K562 (cell line): ENCODE measurements around the gene MRPS18B. TPM values are rescaled to one million over a fixed set of nuclear protein-coding genes. Genes with fewer than 3 reads are reported as not detected.

Source experiments
- ARNT ChIP-seq, 2 experiments: fragments of 450-650 bp; IDR thresholded peaks; 2 replicates each; pipeline ENCODE4 v1.6.1; 2016; ENCODE audit warnings: mild to moderate bottlenecking in 1 of 2
- CEBPG ChIP-seq, 3 experiments: fragments of 200-800 bp in 1 of 3; sonication (Bioruptor generic) in 1 of 3; sonication (generic) in 1 of 3; formaldehyde crosslinking in 1 of 3; IDR thresholded peaks in 2 of 3; conservative IDR thresholded peaks in 1 of 3; 2 replicates each; pipeline versions ENCODE4 v1.6.1 to v1.8.0; 2016 to 2022; ENCODE audit warnings: missing compliant biosample characterization in 2 of 3, missing genetic modification characterization in 2 of 3, mild to moderate bottlenecking in 1 of 3, missing genetic modification reagents in 1 of 3
- DMBX1 ChIP-seq: fragments of 250-450 bp; sonication (Bioruptor Pico); IDR thresholded peaks from 2 replicates; pipeline ENCODE4 v1.8.0; 2022; ENCODE audit warnings: inconsistent platforms, mild to moderate bottlenecking, moderate library complexity, borderline replicate concordance
- EP400 ChIP-seq: fragments of 450-650 bp; IDR thresholded peaks from 2 replicates; pipeline ENCODE4 v1.6.1; 2017; ENCODE audit warnings: antibody characterized with exemption, mild to moderate bottlenecking, moderate library complexity
- HBP1 ChIP-seq: fragments of 450-650 bp; formaldehyde crosslinking; IDR thresholded peaks from 2 replicates; pipeline ENCODE4 v1.4.0; 2022; ENCODE audit warnings: missing genetic modification characterization
- HDAC3 ChIP-seq: fragments of 450-650 bp; IDR thresholded peaks from 2 replicates; pipeline ENCODE4 v1.6.1; 2018; ENCODE audit warnings: borderline replicate concordance, mild to moderate bottlenecking, moderate library complexity; ENCODE audit not compliant: partially characterized antibody
- ID3 ChIP-seq, 2 experiments: fragments of 250-450 bp in 1 of 2; fragments of 450-650 bp in 1 of 2; sonication (Bioruptor Pico) in 1 of 2; IDR thresholded peaks; 2 replicates each; pipeline versions ENCODE4 v1.6.1 to v1.8.0; 2016 to 2021; ENCODE audit warnings: mild to moderate bottlenecking in 2 of 2, moderate library complexity in 2 of 2, missing compliant biosample characterization in 1 of 2, missing genetic modification characterization in 1 of 2
- KLF1 ChIP-seq: fragments of 450-650 bp; IDR thresholded peaks from 2 replicates; pipeline ENCODE4 v1.6.1; 2016; ENCODE audit warnings: missing genetic modification characterization, missing compliant biosample characterization
- MAFG ChIP-seq: fragments of 450-650 bp; conservative IDR thresholded peaks from 2 replicates; pipeline ENCODE4 v1.6.1; 2016; ENCODE audit warnings: missing genetic modification characterization, missing compliant biosample characterization
- MAZ ChIP-seq, 2 experiments: fragments of 450-650 bp in 1 of 2; sonication (generic) in 1 of 2; formaldehyde crosslinking; IDR thresholded peaks in 1 of 2; conservative IDR thresholded peaks in 1 of 2; 2 replicates each; pipeline versions ENCODE4 v1.4.0 to v1.5.0; 2020; ENCODE audit warnings: mild to moderate bottlenecking in 1 of 2, missing genetic modification reagents in 1 of 2
- NR1H2 ChIP-seq: sonication (generic); formaldehyde crosslinking; IDR thresholded peaks from 2 replicates; pipeline ENCODE4 v1.4.0; 2020; ENCODE audit warnings: mild to moderate bottlenecking, missing genetic modification reagents
- POLR2B ChIP-seq: fragments of 450-650 bp; IDR thresholded peaks from 2 replicates; pipeline ENCODE4 v1.6.1; 2018; ENCODE audit warnings: low read depth; ENCODE audit not compliant: partially characterized antibody
- RBM25 ChIP-seq: fragments of 200-400 bp; formaldehyde crosslinking; IDR thresholded peaks from 2 replicates; pipeline ENCODE4 v1.6.1; 2018; ENCODE audit warnings: low read length, low read depth, moderate library complexity; ENCODE audit not compliant: severe bottlenecking
- RHOXF2B ChIP-seq: fragments of 250-450 bp; sonication (Bioruptor Pico); conservative IDR thresholded peaks from 2 replicates; pipeline ENCODE4 v1.5.1; 2021
- SMC3 ChIP-seq: conservative IDR thresholded peaks from 2 replicates; pipeline ENCODE4 v1.6.1; 2011; ENCODE audit warnings: low read depth, low read length, improper control_type of control experiment; ENCODE audit not compliant: insufficient read depth
- SP1 ChIP-seq: sonication (generic); formaldehyde crosslinking; IDR thresholded peaks from 2 replicates; pipeline ENCODE4 v1.8.1; 2022; ENCODE audit warnings: mild to moderate bottlenecking, missing genetic modification reagents
- ZBTB9 ChIP-seq: fragments of 450-650 bp; formaldehyde crosslinking; IDR thresholded peaks from 2 replicates; pipeline ENCODE4 v1.4.0; 2020; ENCODE audit warnings: mild to moderate bottlenecking, moderate library complexity
- ZFPM2 ChIP-seq: fragments of 250-450 bp; sonication (Bioruptor Pico); IDR thresholded peaks from 2 replicates; pipeline ENCODE4 v1.5.1; 2022; ENCODE audit warnings: mild to moderate bottlenecking
- ZNF263 ChIP-seq: sonication (generic); formaldehyde crosslinking; IDR thresholded peaks from 2 replicates; pipeline ENCODE4 v1.8.0; 2022; ENCODE audit warnings: mild to moderate bottlenecking, missing genetic modification reagents, borderline replicate concordance
- ZNF584 ChIP-seq: fragments of 200-800 bp; sonication (Bioruptor generic); IDR thresholded peaks from 2 replicates; pipeline ENCODE4 v1.6.1; 2016; ENCODE audit warnings: low read depth, mild to moderate bottlenecking, missing genetic modification characterization, missing compliant biosample characterization
- ZNF75A ChIP-seq: fragments of 450-650 bp; formaldehyde crosslinking; IDR thresholded peaks from 2 replicates; pipeline ENCODE4 v1.4.0; 2020; ENCODE audit warnings: mild to moderate bottlenecking
- polyA plus RNA-seq, 8 experiments: library from polyadenylated mRNA; depleted of rRNA in 4 of 8; stranded (reverse) in 5 of 8; unstranded in 3 of 8; fragments of >200 nt; fragmentation: Nextera tagmentation in 2 of 8; fragmentation: Illumina TruSeq in 1 of 8; extraction: Ambion mirVana in 2 of 8; extraction: Trizol in 1 of 8; gene quantifications; 2 replicates each; pipeline versions ENCODE4 v1.2.1 to v1.2.3, GENCODE V29; 2011 to 2014; ENCODE audit warnings: inconsistent platforms in 1 of 8, missing spikeins in 1 of 8
- total RNA-seq, 7 experiments: library from RNA; depleted of rRNA in 6 of 7; stranded (reverse); fragments of >200 nt in 6 of 7; fragmentation: Illumina TruSeq in 2 of 7; extraction: Trizol in 2 of 7; gene quantifications; 2 replicates each; pipeline versions ENCODE4 v1.2.1 to v1.2.3, GENCODE V29; 2011 to 2021; ENCODE audit warnings: low replicate concordance in 1 of 7

MRPS18B gene
- total and polyA plus RNA-seq, 9 of the 15 experiments (the other 6 are each of a cell fraction or from before 2014, with no cell fraction given): 132 to 383 (median 178) TPM

GRCh38 chr6:30617565-30618269 is at the start of gene MRPS18B (continued):
- peak; percentile 26; the same call in 1 of the 2 replicates for TF ChIP-seq ZNF75A (CRISPR knock-in tag)
- TF ChIP-seq ZBTB9 (CRISPR knock-in tag): peak; percentile 30; the same call in 1 of the 2 replicates
- no peak for TF ChIP-seq ZFPM2 (CRISPR knock-in tag)
- TF ChIP-seq POLR2B: peak; percentile 94
- no peak for TF ChIP-seq SMC3
- TF ChIP-seq SP1 (CRISPR knock-in tag): peak; percentile 74
- peak; percentile 100 for TF ChIP-seq EP400
- TF ChIP-seq MAFG: peak; percentile 79
- peak; percentile 90 for TF ChIP-seq CEBPG (CRISPR knock-in tag; IDR thresholded peaks at IDR 0.05)
- TF ChIP-seq CEBPG (tag; conservative IDR thresholded peaks at IDR 0.05 in 1 of 2, IDR thresholded peaks at IDR 0.05 in 1 of 2): peak in 1 of 2 experiments; percentile 71; a peak in 2 of 4 replicates
- no peak for TF ChIP-seq ID3 (CRISPR knock-in tag; IDR thresholded peaks at IDR 0.05)
- TF ChIP-seq ID3 (tag; IDR thresholded peaks at IDR 0.05): peak; percentile 82
- TF ChIP-seq ZNF263 (CRISPR knock-in tag): peak; percentile 2; the same call in 1 of the 2 replicates
- TF ChIP-seq HBP1: 0 out of 2 replicates have a peak, but pooled peaks have one; percentile 12
- no peak for TF ChIP-seq RBM25
- TF ChIP-seq ARNT (IDR thresholded peaks at IDR 0.05): peak in 1 of 2 experiments; percentile 20; a peak in 1 of 4 replicates
- 0 out of 2 replicates have a peak, but pooled peaks have one; percentile 13 for TF ChIP-seq DMBX1 (CRISPR knock-in tag)
- peak; percentile 68; the same call in 1 of the 2 replicates for TF ChIP-seq ZNF584 (CRISPR knock-in tag)
- peak; percentile 23; the same call in 1 of the 2 replicates for TF ChIP-seq RHOXF2B (CRISPR knock-in tag)
- TF ChIP-seq NR1H2 (CRISPR knock-in tag): no peak
- 0 out of 2 replicates have a peak, but pooled peaks have one; percentile 10 for TF ChIP-seq KLF1 (tag)
- TF ChIP-seq HDAC3: peak; percentile 51
- TF ChIP-seq MAZ (CRISPR knock-in tag; conservative IDR thresholded peaks at IDR 0.05 in 1 of 2, IDR thresholded peaks at IDR 0.05 in 1 of 2): peak in 1 of 2 experiments; percentile 62
